NOMO-1 treated with DMSO at 0.1 percent for 48 hours (cell line): ENCODE measurements around the gene FBXO42.
A peak's percentile ranks its signal among the peaks of the same experiment; 100 is the strongest.

Source experiments
- DNase-seq: peaks from one replicate; lab custom pipeline; 2025; ENCODE audit not compliant: unreplicated experiment; lab: John Stamatoyannopoulos, UW

FBXO42 gene

GRCh38 chr1:16326833-16327404 lies 25.4 kb downstream of the FBXO42 start:
- no peak for DNase-seq

GRCh38 chr1:16324456-16324890 lies 27.8 kb downstream of the FBXO42 start:
- DNase-seq: no peak

- no peak for DNase-seq
Measured at GRCh38 chr1:16321176-16321867, 31.0 kb downstream of the FBXO42 start.

GRCh38 chr1:16318555-16318954 lies 33.7 kb downstream of the FBXO42 start:
- no peak for DNase-seq

GRCh38 chr1:16315437-16315836 lies 36.8 kb downstream of the FBXO42 start:
- DNase-seq: no peak

- DNase-seq: no peak
Measured at GRCh38 chr1:16307222-16307621, 45.1 kb downstream of the FBXO42 start.

- DNase-seq: no peak
Measured at GRCh38 chr1:16302709-16303627, 49.3 kb downstream of the FBXO42 start.

GRCh38 chr1:16300436-16300835 lies 51.8 kb downstream of the FBXO42 start:
- no peak for DNase-seq

GRCh38 chr1:16298653-16299052 lies 53.6 kb downstream of the FBXO42 start:
- DNase-seq: no peak

- DNase-seq: peak; percentile 52
Measured at GRCh38 chr1:16296643-16297042, 55.6 kb downstream of the FBXO42 start.

GRCh38 chr1:16294219-16295212 lies 57.8 kb downstream of the FBXO42 start:
- no peak for DNase-seq

- peak; percentile 72 for DNase-seq
Measured at GRCh38 chr1:16293538-16293937, 58.7 kb downstream of the FBXO42 start.

GRCh38 chr1:16292739-16293138 lies 59.5 kb downstream of the FBXO42 start:
- no peak for DNase-seq

- DNase-seq: no peak
Measured at GRCh38 chr1:16289959-16290358, 62.3 kb downstream of the FBXO42 start.

- DNase-seq: no peak
Measured at GRCh38 chr1:16286122-16286521, 66.2 kb downstream of the FBXO42 start.

- DNase-seq: no peak
Measured at GRCh38 chr1:16281765-16282164, 70.5 kb downstream of the FBXO42 start.

GRCh38 chr1:16279186-16279585 lies 73.1 kb downstream of the FBXO42 start:
- no peak for DNase-seq

- DNase-seq: no peak
Measured at GRCh38 chr1:16276302-16277030, 75.8 kb downstream of the FBXO42 start.

- DNase-seq: no peak
Measured at GRCh38 chr1:16275591-16275990, 76.7 kb downstream of the FBXO42 start.

- DNase-seq: no peak
Measured at GRCh38 chr1:16267690-16268180, 84.5 kb downstream of the FBXO42 start.
